Neural cell (in vitro differentiated cells): ENCODE measurements around the gene PANK4.

Source experiments
- EP300 ChIP-seq: fragments of 450-650 bp; conservative IDR thresholded peaks from 2 replicates; pipeline ENCODE4 v1.6.1; 2014; ENCODE audit warnings: antibody characterized with exemption, mild to moderate bottlenecking, moderate library complexity; ENCODE audit not compliant: poor library complexity, severe bottlenecking
- EZH2 ChIP-seq: fragments of 200-600, 300-800 bp; shearing (Covaris generic), sonication (generic); IDR thresholded peaks from 2 replicates; pipeline ENCODE4 v1.6.1; 2014; ENCODE audit warnings: antibody characterized with exemption, low read length, borderline replicate concordance, mild to moderate bottlenecking; ENCODE audit not compliant: insufficient read depth, poor library complexity, severe bottlenecking
- POLR2AphosphoS5 ChIP-seq: IDR thresholded peaks from 2 replicates; pipeline ENCODE4 v1.6.1; 2012
- TF ChIP-seq, protein P1 (sequence below): fragments of 450-650 bp; IDR thresholded peaks from 2 replicates; pipeline ENCODE4 v1.5.1; 2014; ENCODE audit warnings: antibody characterized with exemption, mild to moderate bottlenecking, moderate library complexity; ENCODE audit not compliant: poor library complexity, severe bottlenecking

DNA sequence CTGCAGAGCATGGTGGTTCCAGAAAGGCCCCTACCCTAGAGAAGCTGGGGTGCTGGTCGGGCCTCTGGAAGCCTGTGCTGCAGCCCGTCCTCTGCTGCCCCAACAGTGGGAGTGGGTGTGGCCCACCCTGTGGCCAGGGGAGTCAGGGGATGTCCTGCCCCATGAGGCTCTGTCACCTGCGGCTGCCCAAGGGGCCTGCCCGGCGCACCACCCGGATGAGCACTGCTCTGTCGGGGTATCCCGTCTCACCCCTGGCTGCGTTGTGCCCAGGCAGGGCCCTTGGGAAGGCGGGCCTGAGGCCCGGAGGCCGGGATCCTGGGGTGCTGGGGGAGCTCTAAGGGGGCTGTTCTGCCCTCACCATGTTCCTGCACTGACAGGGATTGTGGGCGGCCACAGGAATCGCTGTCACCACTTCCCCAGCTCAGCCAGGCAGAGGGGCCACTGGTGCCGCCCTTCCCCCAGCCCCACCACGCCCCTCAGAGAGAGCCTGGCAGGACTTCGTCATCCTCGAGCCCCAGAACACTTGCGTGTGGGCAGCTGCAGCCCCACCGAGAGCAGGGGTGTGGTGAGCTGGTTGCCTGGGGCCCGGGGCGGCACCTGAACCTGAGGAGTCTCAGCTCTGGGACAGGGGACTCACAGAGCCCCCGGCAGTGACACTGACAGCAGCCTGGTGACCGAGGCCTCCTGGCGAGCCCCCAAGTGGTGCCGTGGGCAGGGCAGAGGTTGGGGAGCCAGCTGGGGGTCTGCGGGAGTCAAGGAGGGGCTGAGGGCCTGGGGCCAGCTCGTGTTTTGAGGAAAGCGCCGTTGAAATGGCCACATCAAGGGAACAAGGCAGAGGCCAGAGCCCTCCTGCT is 20.2 kb downstream of the PANK4 start:
- TF ChIP-seq, protein P1, sequence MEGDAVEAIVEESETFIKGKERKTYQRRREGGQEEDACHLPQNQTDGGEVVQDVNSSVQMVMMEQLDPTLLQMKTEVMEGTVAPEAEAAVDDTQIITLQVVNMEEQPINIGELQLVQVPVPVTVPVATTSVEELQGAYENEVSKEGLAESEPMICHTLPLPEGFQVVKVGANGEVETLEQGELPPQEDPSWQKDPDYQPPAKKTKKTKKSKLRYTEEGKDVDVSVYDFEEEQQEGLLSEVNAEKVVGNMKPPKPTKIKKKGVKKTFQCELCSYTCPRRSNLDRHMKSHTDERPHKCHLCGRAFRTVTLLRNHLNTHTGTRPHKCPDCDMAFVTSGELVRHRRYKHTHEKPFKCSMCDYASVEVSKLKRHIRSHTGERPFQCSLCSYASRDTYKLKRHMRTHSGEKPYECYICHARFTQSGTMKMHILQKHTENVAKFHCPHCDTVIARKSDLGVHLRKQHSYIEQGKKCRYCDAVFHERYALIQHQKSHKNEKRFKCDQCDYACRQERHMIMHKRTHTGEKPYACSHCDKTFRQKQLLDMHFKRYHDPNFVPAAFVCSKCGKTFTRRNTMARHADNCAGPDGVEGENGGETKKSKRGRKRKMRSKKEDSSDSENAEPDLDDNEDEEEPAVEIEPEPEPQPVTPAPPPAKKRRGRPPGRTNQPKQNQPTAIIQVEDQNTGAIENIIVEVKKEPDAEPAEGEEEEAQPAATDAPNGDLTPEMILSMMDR, result no peak
- TF ChIP-seq EZH2, result no peak
- no peak for TF ChIP-seq EP300
- TF ChIP-seq POLR2AphosphoS5, result no peak
